Memory B cell (primary cell): ENCODE results near the gene CPXM1.
A peak's percentile ranks its signal among the peaks of the same experiment; 100 is the strongest.

Source experiments
- ATAC-seq: fragments of 150-1000 bp; cut with Tn5 transposase; 2 replicates; pipeline ENCODE4 v1.10.0; 2021; ENCODE audit warnings: low read depth, mild to moderate bottlenecking, moderate library complexity
- DNase-seq, 2 donors: peaks; one replicate each; pipeline ENCODE4 v3.0.0; 2022; ENCODE audit warnings: low spot score in 2 of 2
- H3K27ac Mint-ChIP-seq: one replicate; pipeline ENCODE4 v1.8.0; 2022; ENCODE audit warnings: mild to moderate bottlenecking, moderate library complexity, mixed read lengths
- H3K27me3 Mint-ChIP-seq: one replicate; pipeline ENCODE4 v1.8.0; 2022; ENCODE audit warnings: mixed read lengths
- H3K36me3 Mint-ChIP-seq: one replicate; pipeline ENCODE4 v1.8.0; 2022; ENCODE audit warnings: mild to moderate bottlenecking, mixed read lengths
- H3K4me1 Mint-ChIP-seq: one replicate; pipeline ENCODE4 v1.8.0; 2022; ENCODE audit warnings: mixed read lengths
- H3K4me3 Mint-ChIP-seq: one replicate; pipeline ENCODE4 v1.8.0; 2022; ENCODE audit warnings: mild to moderate bottlenecking, moderate library complexity, mixed read lengths
- H3K9me3 Mint-ChIP-seq: one replicate; pipeline ENCODE4 v1.8.0; 2022; ENCODE audit warnings: mixed read lengths

The CPXM1 gene

DNA sequence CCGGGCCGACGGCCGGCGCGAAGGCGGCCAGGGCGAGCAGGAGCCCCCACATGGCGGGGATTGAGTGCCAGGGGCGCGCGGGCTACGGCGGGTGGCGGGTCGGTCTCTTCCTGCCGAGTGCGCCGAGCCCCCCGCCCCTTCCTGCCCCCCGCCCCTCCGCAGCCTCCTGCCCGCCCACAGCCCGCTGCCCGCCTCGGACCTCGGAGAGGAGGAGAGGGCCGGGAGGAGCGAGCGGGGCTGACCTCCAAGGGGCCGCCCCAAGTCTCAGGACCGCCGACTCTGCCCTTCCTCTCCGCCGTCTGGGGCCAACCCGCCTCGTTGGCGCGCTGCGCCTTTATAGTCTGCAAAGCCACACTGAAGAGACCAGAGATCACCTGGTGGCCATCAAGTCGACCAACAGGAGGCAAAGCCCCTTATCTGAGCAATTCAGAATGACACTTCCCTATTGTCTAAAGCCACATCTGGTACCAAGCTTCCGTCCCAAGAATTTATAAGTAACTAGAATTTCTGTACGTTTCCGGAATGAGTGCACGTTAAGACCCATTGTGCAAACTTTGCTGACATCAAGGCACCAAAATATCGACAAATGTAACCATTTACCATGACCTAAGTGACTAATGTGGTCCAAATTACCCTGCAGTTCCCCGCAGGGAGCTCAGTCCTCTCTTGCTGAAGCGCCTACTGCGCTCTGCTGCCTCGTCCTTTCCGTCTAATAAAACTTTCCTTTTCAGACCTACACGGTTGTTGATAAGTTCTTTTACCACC is at the start of gene CPXM1:
Gene CPXM1 (minus strand): TSS at position 107 of the 765 bp plus-strand sequence. CDS start 55 bp downstream, at position 52.
- H3K4me3 Mint-ChIP-seq, result peak within 1 kb of the TSS; percentile 75
- H3K9me3 Mint-ChIP-seq, result no peaks in the 10 kb centered on the region
- H3K27me3 Mint-ChIP-seq, result peaks cover 48% of the 10 kb centered on the region
- DNase-seq (no peak), ATAC-seq (peak; percentile 48)
- no peaks in the 10 kb centered on the region for H3K36me3 Mint-ChIP-seq
- peaks cover 18% of the 10 kb centered on the region for H3K4me1 Mint-ChIP-seq
- peak within 1 kb of the TSS; percentile 16 for H3K27ac Mint-ChIP-seq

DNA sequence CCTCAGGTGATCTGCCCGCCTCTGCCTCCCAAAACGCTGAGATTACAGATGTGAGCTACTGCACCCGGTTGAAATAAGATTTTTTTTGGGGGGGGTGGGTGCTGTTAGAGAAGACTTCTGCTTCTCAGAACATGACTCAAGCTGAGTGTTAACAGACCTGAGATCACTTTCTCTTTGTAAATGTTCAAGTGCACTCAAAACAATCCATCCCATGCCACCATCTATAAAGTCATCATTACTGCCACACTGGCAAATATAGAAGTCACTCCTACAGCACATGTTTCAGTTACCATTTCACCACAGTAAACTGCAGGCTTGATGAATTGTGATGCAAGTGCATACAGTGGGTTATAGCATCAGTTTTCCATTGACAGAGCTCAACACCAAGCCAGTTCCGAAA is 49.1 kb upstream of the CPXM1 start:
- Mint-ChIP-seq H3K27me3 (no peaks in the 10 kb centered on the region), H3K9me3 (no peaks in the 10 kb centered on the region), H3K36me3 (peaks cover 10% of the 10 kb centered on the region), H3K4me1 (peaks cover 19% of the 10 kb centered on the region), H3K4me3 (no peak overlapping the region), H3K27ac (no peak overlapping the region)
- ATAC-seq (no peak), DNase-seq (no peak)

DNA sequence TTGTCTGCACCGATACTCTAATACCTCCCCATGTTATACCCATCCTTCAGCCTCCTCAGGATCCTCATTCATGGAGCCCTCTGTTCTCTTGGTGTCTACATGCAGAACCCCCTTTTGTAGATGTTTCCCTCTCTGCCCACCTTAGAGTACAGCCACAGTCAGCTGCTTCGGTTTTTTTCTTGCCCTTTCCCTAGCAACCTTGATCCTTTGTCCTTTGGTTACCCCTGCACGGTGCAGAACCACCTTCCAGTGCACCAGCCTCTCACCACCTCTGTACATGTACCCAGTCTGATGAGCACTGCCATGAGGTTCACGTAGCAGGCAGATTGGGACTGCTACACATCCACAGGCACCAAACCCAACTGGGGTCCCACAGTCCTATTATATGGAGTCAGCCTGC is 47.4 kb upstream of the CPXM1 start:
- H3K36me3 Mint-ChIP-seq, result peaks cover 12% of the 10 kb centered on the region

DNA sequence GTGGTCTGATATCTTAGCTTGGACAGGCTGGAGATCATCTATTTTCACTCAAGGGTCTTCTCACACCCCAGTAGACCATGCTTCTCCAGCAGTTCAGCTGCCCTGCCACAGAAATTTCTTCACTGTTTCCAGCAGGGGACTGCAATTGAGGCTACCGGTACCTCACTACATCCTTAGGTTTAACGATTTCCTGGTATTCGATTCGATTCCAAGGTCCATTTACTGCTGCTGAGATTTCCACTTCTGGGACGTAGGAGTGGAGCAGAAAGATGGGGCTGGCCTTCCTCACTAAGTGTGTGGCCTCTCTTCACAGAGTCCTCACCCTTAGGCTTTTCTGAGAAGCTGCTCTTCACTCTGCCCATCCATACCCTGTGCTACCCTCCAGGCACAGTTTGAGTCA is 46.3 kb upstream of the CPXM1 start:
- DNase-seq (no peak), ATAC-seq (no peak)
- H3K36me3 Mint-ChIP-seq, result peaks cover 12% of the 10 kb centered on the region
- H3K9me3 Mint-ChIP-seq, result no peaks in the 10 kb centered on the region
- no peak overlapping the region for H3K27ac Mint-ChIP-seq
- no peaks in the 10 kb centered on the region for H3K27me3 Mint-ChIP-seq
- no peak overlapping the region for H3K4me3 Mint-ChIP-seq
- peaks cover 15% of the 10 kb centered on the region for H3K4me1 Mint-ChIP-seq

More for the DNA sequence above, 47.4 kb upstream of the CPXM1 start:
- no peak for ATAC-seq
- H3K27ac Mint-ChIP-seq, result no peak overlapping the region
- peaks cover 21% of the 10 kb centered on the region for H3K4me1 Mint-ChIP-seq
- H3K27me3 Mint-ChIP-seq, result no peaks in the 10 kb centered on the region
- no peak overlapping the region for H3K4me3 Mint-ChIP-seq
- DNase-seq, result no peak
- H3K9me3 Mint-ChIP-seq, result no peaks in the 10 kb centered on the region

GRCh38 chr20:2845607-2846006 is 45.2 kb upstream of the CPXM1 start:
- H3K4me1 Mint-ChIP-seq, result peaks cover 15% of the 10 kb centered on the region

DNA sequence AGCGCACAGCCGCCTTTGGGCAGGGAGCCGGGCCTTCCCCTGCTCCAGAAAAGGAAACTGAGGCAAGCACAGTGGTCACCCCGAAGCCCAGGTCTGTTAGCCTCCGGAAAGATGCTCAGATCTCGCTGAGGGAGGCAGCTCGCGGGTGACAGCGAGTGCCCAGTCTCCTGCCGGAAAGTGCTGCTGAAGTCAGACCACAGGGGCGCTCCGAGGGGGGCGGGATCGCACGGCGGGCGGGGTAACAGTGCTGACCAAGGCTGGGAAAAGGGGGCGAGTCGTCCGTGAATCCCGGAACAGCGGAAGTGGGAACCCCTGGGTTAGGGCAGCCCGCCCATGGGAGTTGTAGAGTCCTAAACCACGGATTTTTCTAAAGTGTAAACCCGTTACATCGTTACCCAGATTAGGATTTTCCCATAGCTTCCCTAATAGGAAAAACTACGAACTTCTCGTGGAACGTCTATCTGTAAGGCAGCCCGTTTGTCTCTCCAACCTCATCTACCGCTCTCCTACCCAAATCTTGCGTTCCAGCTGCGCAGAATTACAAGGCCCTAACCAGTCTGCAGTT is 40.6 kb upstream of the CPXM1 start:
- H3K4me1 Mint-ChIP-seq, result peaks cover 24% of the 10 kb centered on the region
- H3K27ac Mint-ChIP-seq, result peak overlapping the region; percentile 75
- DNase-seq (no peak), ATAC-seq (peak; percentile 10)
- H3K36me3 Mint-ChIP-seq, result peaks cover 7% of the 10 kb centered on the region
- H3K27me3 Mint-ChIP-seq, result no peaks in the 10 kb centered on the region
- no peaks in the 10 kb centered on the region for H3K9me3 Mint-ChIP-seq
- H3K4me3 Mint-ChIP-seq, result peak overlapping the region; percentile 89

More at GRCh38 chr20:2845607-2846006, 45.2 kb upstream of the CPXM1 start:
- Mint-ChIP-seq H3K9me3 (no peaks in the 10 kb centered on the region), H3K27me3 (no peaks in the 10 kb centered on the region), H3K27ac (no peak overlapping the region), H3K36me3 (peaks cover 11% of the 10 kb centered on the region), H3K4me3 (no peak overlapping the region)
- DNase-seq (no peak), ATAC-seq (no peak)

DNA sequence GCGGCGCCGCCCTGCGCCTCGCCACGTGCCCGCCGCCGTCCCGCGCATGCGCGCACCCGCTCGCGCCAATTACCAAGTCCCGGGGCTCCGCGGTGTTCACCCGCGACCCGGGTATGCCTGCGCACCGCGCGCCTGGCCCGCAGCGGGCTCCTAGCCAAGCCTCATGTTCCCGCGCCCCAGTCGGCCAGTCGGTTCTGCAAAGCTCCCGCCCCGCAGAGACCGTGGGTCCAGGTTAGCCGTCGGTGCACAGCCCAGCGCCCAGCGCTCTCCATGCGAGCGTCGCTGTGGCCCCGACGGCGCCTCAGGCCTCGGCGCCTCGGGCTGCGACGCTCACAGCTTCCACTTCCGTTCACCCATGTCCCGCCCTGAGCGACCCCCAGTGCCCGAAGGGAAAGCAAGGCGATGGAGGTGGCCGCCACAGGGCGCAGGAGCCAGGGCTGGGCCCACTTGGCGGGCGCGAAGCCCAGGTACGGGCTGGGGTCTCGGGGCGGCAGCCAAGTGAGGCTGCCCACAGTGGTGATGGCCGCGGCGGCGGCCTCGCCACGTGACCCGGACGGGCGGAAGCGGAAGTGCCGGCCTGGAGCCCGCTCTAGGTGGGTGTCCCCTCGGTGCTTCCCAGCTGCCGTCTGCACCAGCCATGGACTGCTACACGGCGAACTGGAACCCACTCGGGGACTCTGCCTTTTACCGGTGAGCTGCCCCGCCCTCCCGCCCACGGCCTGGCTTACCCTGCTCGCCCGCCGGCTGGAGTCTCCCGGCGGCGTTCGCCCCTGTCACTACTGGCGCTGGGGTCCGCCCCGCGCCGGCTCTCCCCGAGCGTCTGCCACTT is 39.9 kb upstream of the CPXM1 start, which contains the start of the genes PCED1A and VPS16:
Gene PCED1A (minus strand): TSS at position 518 of the 829 bp plus-strand sequence. CDS start 743 bp downstream, outside the sequence.
Gene VPS16 (plus strand): TSS at position 608 of the 829 bp plus-strand sequence. CDS start 30 bp downstream, at position 638.
- H3K4me3 Mint-ChIP-seq, result peak within 1 kb of the TSS; percentile 89
- ATAC-seq (peak; percentile 97), DNase-seq (peak; percentile 88 to 97)
- peaks cover 7% of the 10 kb centered on the region for H3K36me3 Mint-ChIP-seq
- H3K27ac Mint-ChIP-seq, result peak within 1 kb of the TSS; percentile 89
- H3K27me3 Mint-ChIP-seq, result no peaks in the 10 kb centered on the region
- no peaks in the 10 kb centered on the region for H3K9me3 Mint-ChIP-seq
- peaks cover 24% of the 10 kb centered on the region for H3K4me1 Mint-ChIP-seq

DNA sequence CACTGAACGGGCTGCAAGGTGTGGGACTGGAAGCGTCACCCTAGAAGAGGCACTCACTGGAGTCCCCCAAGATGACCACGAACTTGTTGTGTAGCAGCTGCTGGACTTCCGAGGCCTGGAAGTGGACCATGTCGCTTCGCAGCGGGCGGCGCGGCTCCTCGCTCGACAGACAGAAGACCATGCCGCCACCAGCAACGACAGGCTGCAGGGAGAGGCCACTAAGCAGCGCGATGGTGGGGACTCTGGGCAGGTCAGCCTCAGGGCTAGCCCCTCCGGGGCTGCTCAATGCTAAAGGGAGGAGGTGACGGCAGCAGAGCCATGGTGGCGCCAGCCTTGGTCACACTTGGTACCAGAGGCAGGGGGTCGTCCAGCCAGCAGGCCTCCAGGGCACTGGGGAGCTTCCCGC is 39.3 kb upstream of the CPXM1 start:
- Mint-ChIP-seq H3K9me3 (no peaks in the 10 kb centered on the region), H3K36me3 (peaks cover 6% of the 10 kb centered on the region), H3K4me1 (peaks cover 21% of the 10 kb centered on the region), H3K27ac (peak overlapping the region; percentile 89), H3K27me3 (no peaks in the 10 kb centered on the region), H3K4me3 (peak overlapping the region; percentile 82)
- DNase-seq (no peak), ATAC-seq (no peak)

- Mint-ChIP-seq H3K4me3 (peak overlapping the region; percentile 82), H3K9me3 (no peaks in the 10 kb centered on the region), H3K27me3 (no peaks in the 10 kb centered on the region), H3K27ac (peak overlapping the region; percentile 89), H3K36me3 (peaks cover 2% of the 10 kb centered on the region), H3K4me1 (peaks cover 17% of the 10 kb centered on the region)
- no peak for DNase-seq
- no peak for ATAC-seq
Measured at GRCh38 chr20:2838847-2839671, 38.6 kb upstream of the CPXM1 start.

- Mint-ChIP-seq H3K27me3 (no peaks in the 10 kb centered on the region), H3K27ac (peak overlapping the region; percentile 43), H3K9me3 (no peaks in the 10 kb centered on the region), H3K4me3 (peak overlapping the region; percentile 46), H3K4me1 (peaks cover 17% of the 10 kb centered on the region), H3K36me3 (peaks cover 2% of the 10 kb centered on the region)
- DNase-seq (no peak), ATAC-seq (no peak)
Measured at GRCh38 chr20:2838170-2838797, 37.9 kb upstream of the CPXM1 start.

DNA sequence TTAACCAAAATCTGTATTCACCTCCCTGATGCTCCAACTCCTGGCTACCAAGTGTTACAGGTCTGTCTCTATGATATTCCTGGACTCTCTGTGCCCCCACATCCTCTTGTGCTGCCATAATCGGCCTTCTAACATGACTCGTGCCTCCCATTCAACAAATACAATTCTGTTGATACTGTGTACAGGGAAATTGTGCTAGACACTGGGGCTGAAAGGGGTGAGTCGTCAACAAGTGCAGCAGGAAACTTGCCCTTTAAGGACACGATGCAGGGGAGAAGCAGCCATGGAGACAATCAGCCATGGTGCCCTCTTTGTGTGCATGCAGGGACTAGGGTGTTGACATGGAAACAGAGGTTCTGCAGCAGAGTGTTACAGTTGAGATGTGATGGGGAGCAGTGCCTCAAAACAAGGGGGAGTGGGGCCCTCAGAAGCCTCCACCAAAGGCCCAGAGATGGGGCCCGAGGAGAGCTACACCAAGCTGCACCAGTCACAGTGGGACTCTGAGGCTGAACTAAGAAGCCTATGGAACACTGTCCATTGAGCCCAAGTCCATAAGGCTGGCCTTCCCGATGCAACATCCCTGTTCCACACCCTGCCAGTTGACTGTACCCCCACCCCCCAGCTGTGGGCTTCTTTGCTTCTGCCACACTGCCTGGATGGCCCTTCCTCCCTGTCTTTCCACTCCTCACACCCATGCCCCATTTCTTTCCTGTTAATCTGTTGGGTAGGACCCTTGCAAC is 37.0 kb upstream of the CPXM1 start:
- ATAC-seq (no peak), DNase-seq (no peak)
- Mint-ChIP-seq H3K36me3 (peaks cover 2% of the 10 kb centered on the region), H3K9me3 (no peaks in the 10 kb centered on the region), H3K27ac (peak overlapping the region; percentile 43), H3K4me1 (peaks cover 17% of the 10 kb centered on the region), H3K4me3 (no peak overlapping the region), H3K27me3 (no peaks in the 10 kb centered on the region)

GRCh38 chr20:2836035-2836434 is 35.6 kb upstream of the CPXM1 start:
- peaks cover 13% of the 10 kb centered on the region for H3K4me1 Mint-ChIP-seq

More at GRCh38 chr20:2836035-2836434, 35.6 kb upstream of the CPXM1 start:
- no peak overlapping the region for H3K4me3 Mint-ChIP-seq
- no peak overlapping the region for H3K27ac Mint-ChIP-seq
- DNase-seq, result no peak
- peaks cover 2% of the 10 kb centered on the region for H3K36me3 Mint-ChIP-seq
- ATAC-seq, result no peak
- no peaks in the 10 kb centered on the region for H3K27me3 Mint-ChIP-seq
- H3K9me3 Mint-ChIP-seq, result no peaks in the 10 kb centered on the region
